Stimulated activated CD8-positive, alpha-beta memory T cell treated with anti-CD3 and anti-CD28 coated beads, Interleukin-12 subunit alpha, Interleukin-12 subunit beta, amount 100 ng/mL, for 24 hours (primary cell): ENCODE data around the gene KIF4B.

Experiments
- DNase-seq: peaks from one replicate; pipeline ENCODE4 v3.0.0-alpha.2; 2020; ENCODE audit errors: extremely low read depth

Gene KIF4B

GRCh38 chr5:155056644-155057269, 43.2 kb downstream of the KIF4B start:
- no peak for DNase-seq

- no peak for DNase-seq
These were observed 44.1 kb downstream of the KIF4B start for GRCh38 chr5:155057626-155058025.

GRCh38 chr5:155064580-155064979, 51.0 kb downstream of the KIF4B start:
- DNase-seq, result no peak

- no peak for DNase-seq
These were observed 53.5 kb downstream of the KIF4B start for GRCh38 chr5:155066886-155067595.
